ENCODE data around the gene CD19.
A peak's percentile ranks its signal among the peaks of the same experiment; 100 is the strongest.
"Not testable (repeated sequence)": the region's sequence is repeated elsewhere in the genome, so short reads cannot be mapped to it uniquely, and the experiment has no call there.

Gene CD19

DNA sequence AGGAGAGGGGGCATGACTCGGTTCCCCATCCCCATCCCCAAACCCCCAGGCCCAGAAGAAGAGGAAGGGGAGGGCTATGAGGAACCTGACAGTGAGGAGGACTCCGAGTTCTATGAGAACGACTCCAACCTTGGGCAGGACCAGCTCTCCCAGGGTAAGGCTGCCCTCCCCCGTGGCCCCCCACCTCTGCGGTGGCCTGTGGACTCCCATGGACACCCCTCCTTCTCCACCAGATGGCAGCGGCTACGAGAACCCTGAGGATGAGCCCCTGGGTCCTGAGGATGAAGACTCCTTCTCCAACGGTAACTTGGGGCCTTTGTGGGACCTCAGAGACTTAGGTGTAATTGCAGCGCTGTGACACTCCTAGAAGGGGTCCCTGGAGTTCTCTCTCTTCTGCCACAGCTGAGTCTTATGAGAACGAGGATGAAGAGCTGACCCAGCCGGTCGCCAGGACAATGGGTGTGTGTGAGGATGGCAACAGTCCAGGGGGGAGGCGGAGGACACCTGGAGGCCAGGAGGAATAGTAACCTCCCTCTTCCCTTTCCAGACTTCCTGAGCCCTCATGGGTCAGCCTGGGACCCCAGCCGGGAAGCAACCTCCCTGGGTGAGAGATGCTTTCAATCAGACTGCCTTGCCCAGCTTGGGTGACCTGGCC lies 5.6 kb downstream of the CD19 start:
- no peak for DNase-seq

DNA sequence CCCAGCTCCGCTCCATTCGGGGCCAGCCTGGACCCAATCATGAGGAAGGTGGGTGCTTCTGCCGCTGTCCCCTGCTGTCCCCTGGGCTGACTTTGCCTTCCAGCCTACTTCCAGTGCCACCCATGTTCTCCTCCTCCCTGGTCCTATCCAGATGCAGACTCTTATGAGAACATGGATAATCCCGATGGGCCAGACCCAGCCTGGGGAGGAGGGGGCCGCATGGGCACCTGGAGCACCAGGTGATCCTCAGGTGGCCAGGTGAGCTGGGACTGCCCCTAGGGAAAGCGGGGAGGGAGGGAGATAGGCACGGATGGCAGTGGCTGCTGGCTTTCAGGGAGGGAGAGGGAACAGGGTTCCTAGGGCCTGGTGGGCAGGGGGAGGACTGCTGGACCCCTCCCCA lies 7.0 kb downstream of the CD19 start:
- no peak for DNase-seq

DNA sequence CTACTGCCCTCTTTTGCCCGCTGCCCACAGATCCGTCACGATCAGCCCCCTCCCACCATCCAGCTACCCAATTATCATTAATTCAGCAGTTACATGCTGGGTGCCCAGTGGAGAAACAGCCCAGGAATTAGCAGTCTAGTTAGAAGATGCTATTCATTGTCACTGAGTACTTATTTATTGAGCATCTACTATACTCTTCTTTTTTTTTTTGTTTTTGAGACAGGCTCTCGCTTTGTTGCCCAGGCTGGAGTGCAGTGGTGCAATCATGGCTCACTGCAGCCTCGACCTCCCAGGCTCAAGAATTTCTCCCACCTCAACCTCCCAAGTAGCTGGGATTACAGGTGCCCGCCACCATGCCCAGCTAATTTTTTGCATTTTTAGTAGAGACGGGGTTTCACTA lies 8.1 kb downstream of the CD19 start:
- not testable (repeated sequence) for DNase-seq

DNA sequence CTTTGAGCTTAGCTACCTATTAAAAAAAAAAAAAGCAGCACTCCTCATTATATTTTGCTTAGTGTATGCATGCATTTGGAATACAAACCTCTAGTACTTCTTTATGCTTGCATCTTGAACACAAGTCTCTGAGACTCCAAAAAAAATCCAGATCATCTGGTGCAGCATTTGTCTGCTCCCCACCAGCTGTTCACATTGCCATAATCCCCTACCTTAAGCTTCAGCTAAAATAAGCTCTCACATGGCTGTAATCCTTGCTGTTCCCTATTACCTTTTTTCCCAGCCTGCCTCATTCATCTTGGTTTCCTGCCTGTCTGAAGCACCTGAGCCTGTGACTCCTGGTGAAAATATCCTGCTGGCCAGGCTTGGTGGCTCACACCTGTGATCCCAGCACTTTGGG lies 11.5 kb downstream of the CD19 start:
- no peak for DNase-seq

DNA sequence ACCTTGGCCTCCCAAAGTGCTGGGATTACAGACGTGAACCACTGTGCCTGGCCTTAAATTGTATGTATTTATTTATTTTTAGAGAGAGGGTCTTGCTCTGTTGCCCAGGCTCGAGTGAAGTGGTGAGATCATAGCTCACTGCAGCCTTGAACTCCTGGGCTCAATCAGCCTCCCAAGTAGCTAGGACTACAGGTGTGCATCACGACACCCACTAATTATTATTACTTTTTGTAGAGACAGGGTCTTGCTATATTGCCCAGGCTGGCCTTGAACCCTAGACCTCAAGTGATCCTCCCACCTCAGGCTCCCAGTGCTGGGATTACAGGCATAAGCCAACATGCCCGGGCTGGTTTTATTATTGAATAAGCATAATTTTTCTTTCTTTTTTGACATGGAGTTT lies 14.9 kb downstream of the CD19 start:
- DNase-seq: no peak

DNA sequence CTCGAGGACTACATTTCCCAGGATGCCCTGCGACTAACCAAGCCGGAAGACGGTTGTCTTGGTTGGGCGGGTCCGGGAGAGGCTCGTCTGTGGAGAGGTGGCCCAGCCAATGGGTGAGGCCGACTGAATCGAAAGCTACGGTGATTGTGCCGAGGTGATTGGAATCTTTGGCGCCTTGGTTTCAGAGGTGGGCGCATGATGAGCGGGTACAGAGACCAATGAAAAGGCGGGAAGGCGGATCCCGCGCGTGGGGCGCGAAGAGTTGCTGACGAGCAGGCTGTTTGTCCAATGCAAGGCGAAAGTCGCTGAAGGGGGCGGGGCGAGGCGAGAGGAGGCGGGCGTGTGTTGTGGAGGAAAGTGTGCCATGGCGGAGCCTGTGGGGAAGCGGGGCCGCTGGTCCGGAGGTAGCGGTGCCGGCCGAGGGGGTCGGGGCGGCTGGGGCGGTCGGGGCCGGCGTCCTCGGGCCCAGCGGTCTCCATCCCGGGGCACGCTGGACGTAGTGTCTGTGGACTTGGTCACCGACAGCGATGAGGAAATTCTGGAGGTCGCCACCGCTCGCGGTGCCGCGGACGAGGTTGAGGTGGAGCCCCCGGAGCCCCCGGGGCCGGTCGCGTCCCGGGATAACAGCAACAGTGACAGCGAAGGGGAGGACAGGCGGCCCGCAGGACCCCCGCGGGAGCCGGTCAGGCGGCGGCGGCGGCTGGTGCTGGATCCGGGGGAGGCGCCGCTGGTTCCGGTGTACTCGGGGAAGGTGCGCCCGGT lies 19.1 kb downstream of the CD19 start, which contains the start of gene NFATC2IP:
NFATC2IP (plus strand) TSS at position 290 of the 762 bp plus-strand sequence; CDS start at position 365, 75 bp downstream.
- peak; percentile 100 for DNase-seq

DNA sequence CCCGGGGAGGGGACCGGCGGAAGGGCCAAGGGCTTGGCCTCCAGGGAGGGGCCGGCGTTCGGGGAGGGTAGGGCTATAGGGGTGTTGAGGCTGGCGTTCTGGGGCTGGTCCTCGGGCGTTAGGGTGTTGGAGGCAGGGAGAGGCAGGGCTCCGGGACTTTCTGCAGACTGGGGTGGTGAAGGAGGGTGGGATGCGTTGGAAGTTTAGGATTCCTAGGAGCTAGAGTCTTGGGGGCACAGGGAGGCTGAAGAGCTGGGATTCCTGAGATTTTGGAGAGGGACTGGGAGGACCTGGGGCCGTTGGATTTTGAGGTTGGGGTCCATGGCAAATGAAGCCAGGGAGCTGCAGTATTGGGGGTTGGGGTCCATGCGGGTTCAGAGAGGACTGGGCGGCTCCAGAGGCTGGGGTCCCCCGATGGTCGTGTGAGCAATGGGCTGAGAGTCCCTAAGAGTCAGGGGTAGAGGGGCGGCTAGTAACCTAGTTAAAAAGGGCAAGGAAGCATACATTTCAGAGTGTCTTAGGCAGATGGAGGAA lies 19.7 kb downstream of the CD19 start:
- DNase-seq: no peak

DNA sequence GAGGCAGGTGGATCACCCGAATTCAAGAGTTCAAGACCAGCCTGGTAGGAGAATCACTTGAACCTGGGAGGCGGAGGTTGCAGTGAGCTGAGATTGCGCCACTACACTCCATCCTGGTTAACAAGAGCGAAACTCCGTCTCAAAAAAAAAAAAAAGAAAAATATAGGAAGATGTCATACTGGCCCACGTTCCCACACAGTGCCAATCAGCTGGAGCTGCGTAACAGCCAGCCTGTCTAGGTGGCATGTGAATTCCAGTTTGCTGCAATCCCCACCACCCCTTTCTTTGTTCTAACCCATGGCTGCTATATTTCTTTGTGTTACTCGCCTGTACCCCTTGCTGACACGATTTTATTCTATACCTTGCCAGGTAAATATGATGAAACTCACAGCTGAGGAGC lies 26.4 kb downstream of the CD19 start:
- DNase-seq: no peak

DNA sequence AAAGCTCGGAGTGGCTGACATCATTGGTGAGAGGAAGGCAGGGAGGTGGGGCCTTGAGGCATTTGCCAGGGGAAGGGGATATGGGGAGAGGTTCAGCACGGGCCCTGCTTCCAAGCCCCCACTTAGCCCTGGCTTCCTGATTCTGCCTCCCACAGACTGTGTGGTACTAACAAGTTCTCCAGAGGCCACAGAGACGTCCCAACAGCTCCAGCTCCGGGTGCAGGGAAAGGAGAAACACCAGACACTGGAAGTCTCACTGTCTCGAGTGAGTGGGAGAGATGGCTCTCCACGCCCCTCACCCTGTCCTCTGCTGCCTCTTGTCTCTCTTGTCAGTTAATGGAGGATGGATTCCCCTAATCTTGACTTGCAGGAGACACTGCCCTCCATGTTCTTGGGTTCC lies 27.1 kb downstream of the CD19 start:
- DNase-seq: no peak

DNA sequence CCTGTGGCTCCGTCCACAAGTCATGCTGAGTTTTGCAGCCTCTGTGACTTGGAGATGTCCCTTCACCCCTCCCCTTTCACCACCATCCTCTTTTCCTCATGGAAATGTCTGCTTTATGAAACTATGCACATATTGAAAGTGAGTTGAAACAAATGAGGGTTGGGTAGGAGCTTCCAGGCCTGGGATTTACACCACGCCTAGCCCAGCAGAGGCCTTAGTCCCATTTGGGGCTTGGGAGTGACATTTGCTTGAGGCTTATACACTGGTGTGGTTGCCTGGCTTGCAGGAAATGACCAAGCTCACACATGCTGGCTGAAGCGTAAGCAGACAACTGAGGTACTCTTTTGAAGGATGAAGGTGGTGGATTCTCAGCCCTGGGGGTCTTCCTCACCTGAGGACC lies 32.3 kb downstream of the CD19 start:
- DNase-seq: no peak

DNA sequence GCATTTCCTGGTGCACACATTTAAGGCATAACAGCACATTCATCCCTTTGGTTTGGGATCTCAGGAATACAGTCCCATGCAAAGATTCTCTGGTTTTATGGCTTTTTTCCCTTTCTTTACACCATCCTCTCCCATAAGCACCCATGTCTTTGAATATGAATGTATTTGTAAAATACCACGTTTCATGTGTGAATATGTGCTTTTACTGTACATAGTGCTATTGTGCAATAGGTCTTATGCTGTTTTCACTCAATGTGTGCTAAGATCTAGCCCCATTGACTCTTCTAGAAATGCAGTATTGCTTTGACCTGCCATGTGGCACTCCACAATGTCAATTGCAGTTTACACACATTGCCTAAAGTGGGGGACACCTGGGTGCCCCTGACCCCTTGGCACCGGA lies 32.7 kb downstream of the CD19 start:
- no peak for DNase-seq

DNA sequence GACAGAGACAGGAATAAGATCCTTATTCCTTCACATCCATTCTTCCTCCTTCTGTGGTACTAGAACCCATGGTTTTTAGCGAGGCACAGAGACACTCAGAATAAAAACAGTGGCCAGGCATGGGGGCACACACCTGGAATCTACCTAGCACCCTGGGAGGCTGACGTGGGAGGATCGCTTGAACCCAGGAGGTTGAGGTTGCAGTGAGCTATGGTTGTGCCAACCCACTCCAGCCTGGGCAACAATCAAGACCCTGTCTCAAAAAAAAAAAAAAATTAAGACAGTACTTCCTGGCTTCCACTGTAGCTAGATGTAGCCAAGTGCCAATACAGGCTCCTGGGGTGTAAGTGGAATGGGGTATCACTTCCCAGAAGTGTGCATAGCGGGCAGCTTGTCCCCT lies 35.4 kb downstream of the CD19 start:
- DNase-seq: no peak

DNA sequence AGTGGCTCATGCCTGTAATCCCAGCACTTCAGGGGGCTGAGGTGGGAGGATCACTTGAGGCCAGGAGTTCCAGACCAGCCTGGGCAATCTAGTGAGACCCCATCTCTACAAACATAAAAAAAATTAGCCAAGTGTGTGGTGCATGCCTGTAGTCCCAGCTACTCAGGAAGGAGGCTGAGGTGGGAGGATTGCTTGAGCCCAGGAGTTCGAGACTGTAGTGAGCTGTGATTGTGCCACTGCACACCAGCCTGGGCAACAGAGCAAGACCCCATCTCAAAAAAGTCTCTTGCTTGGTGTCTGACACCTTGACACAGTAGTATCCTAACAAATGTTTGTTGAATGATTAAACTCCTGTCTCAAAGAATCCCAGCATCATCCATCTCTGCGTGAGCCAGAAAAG lies 37.9 kb downstream of the CD19 start:
- DNase-seq: not testable (repeated sequence)

DNA sequence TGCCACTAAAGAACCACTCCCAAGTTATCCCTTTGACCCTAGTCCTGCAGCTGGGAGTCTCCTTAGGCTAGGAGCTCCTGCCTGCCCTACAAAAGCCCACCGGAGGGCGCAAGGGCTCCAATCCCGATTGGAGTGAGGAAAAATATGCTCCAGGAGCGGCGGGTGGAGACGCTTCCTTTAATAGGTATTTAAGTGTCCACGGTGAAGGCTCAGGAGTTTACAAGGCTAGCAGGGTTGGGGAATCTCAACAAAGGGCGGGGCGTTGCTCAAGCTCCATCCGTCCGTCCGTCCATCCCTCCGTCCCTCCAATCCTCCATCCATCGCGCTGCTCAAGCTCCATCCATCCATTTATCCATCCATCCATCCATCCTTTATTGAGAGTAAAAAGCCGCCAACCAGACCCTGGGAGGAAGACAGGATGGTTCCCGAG lies 42.3 kb downstream of the CD19 start:
- DNase-seq: peak; percentile 57

DNA sequence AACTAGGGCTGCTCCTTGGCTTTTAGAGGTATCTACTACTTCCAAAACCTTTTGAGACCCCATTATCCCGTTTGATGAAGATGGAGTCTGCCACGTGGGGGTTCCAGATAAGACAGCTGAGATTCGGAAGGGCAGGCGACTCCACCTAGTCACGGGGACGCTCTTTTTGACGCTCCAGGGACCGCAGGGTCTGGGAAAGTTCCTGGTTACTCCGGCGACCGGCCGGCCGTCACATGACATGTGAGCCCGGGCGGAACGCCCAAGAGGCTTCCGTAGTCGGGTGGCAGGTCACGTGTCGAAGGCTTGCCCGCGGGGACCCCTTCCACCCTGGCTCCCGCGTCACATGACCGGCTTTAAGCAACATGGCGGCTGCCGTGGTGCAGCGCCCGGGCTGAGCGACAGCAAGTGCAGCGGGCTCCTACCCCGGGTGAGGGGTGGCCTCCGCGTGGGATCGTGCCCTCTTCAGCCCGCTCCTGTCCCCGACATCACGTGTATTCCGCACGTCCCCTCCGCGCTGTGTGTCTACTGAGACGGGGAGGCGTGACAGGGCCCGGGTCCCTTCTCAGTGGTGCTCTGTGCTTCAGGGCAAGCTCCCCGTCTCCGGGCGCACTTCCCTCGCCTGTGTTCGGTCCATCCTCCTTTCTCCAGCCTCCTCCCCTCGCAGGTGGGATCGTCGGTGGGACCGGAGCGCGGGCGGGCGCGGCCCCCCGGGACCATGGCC lies 42.8 kb downstream of the CD19 start, which contains the start of gene SPNS1:
SPNS1 (plus strand) TSS at position 342 of the 721 bp plus-strand sequence; CDS start at position 716, 374 bp downstream.
- DNase-seq: peak; percentile 92

DNA sequence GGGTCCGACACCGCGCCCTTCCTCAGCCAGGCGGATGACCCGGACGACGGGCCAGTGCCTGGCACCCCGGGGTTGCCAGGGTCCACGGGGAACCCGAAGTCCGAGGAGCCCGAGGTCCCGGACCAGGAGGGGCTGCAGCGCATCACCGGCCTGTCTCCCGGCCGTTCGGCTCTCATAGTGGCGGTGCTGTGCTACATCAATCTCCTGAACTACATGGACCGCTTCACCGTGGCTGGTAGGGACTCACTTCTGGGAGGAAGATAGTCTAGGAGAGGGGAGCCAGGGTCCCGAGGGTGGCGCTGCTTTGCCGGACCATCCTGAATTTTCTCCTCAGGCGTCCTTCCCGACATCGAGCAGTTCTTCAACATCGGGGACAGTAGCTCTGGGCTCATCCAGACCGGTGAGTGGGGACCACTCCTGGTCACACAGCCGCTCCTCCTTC lies 43.4 kb downstream of the CD19 start:
- DNase-seq: no peak

DNA sequence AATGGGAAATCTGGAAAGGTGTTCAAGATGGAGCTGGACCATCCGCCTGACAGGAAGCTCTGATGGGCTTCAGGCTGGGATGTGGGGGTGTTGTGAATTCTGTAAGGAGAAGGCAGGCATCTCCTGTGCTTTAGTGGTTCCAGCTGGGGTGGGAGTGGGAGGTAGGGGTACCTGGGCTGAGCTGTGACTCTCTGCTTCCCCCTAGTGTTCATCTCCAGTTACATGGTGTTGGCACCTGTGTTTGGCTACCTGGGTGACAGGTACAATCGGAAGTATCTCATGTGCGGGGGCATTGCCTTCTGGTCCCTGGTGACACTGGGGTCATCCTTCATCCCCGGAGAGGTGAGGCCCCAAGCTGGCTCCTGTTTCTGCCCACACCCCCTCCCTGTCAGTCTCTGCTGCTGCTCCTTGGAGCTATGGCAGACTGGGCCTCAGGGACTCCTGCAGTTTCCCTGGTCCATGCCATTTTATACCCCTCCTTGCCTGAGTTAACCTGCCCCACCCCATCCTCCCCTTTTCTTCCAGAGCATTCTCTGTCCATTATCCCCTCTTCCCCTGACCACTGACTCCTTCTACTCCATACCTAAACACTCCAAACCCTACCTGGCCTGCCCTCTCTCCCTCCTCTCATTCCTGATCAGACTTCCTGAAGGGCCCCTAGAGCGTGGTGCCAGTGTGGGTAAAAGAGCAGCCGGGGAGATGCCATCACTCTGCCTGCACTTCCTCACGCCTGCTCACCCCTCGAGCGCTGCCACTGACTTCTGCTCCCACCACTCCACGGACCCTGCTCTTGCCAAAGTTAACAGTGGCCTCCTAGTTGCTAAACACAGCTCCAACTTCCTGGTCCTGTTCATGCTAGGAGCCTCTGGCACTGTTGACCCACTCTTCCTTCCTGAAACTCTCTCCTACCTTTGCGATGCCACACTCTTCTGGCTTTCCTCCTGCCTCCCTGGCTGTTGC lies 46.2 kb downstream of the CD19 start:
- DNase-seq: peak; percentile 61

DNA sequence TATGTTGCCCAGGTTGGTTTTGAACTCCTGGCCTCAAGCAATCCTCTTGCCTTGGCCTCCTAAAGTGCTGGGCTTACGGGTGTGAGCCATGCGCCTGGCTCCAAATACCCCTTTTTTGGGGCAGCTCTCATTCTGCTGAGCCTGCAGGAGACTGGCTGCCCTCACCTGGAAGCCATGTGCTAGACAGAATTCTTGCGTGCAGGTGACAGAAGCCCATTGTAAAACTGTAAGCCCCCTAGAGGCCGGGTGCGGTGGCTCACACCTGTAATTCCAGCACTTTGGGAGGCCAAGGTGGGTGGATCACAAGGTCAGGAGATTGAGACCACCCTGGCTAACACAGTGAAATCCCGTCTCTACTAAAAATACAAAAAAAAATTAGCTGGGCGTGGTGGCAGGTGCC lies 48.6 kb downstream of the CD19 start:
- DNase-seq: peak; percentile 46

DNA sequence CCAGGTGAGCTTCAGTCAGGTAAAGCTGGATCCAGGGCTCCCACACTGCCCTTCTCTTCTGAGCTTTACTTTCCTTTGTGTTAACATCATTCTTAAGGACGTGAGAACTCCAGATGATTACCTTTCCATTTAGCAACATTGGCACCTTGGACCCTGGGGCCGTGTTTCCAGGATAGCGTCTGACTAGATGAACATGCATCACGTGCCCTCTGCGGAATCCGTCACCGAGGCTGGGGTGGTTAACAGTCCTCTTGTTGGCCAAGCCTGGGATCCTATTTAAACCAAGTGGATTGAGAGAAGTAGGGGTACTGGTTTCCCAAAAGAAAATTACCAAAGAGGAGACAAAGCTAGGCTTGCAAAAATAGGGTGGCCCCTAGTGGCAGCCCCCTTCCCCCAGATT lies 49.2 kb downstream of the CD19 start:
- no peak for DNase-seq

DNA sequence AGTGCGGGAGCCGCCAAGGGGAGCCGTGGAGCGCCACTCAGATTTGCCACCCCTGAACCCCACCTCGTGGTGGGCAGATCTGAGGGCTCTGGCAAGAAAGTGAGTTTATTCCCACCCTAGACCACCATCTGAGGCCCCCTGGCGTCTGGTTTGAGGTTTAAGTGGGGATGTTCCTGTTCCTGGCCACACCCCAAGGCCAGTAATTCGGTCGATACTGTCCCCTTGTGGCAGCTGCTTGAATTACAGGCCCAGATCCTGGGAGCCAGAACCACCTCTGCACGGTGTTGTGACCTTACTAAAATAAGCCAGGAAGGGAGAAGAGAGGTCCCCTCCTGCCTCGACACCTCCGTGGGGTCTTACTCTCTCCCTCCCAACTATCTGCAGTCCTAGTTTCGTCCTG lies 49.7 kb downstream of the CD19 start:
- DNase-seq: peak; percentile 52

DNA sequence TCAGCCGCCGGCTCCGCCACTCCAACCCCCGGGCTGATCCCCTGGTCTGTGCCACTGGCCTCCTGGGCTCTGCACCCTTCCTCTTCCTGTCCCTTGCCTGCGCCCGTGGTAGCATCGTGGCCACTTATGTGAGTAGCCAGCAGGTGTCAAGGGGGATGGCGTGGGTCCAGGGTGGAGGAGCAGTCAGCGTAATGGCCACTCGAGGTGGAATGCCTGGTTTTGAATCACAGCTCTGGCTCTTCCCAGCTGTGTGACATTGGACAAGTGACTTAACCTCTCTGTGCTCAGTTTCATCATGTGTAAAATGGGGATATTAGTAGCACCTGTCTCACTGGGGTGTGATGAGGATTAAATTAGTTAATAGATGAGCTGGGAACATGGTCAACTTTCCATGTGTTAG lies 50.6 kb downstream of the CD19 start:
- DNase-seq: no peak

DNA sequence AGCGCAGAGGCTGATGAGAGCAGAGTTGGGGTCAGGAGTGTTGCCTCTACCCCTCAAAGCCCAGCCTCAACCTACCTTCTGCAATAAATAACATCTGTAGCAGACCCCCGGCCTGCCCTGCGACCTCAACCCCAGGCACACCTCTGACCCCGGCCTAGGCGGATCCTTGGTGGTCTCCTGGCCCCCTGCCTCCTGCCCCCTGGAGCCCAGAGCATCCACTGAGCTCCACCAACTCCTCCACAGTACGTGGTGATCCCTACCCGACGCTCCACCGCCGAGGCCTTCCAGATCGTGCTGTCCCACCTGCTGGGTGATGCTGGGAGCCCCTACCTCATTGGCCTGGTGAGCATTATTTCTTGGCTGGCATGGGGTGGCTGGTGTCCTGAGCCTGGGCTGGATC lies 51.2 kb downstream of the CD19 start:
- no peak for DNase-seq

Measured in CD4-positive, alpha-beta T cell treated with Interleukin-17A for 4 hours (primary cell).